Adrenal gland (tissue), 5 donors: ENCODE results near the gene TMPRSS4.

Source experiments
- CTCF ChIP-seq, 6 experiments: fragments of 450-650 bp in 4 of 6; fragments of 200-600 bp in 2 of 6; sonication (generic) in 1 of 6; IDR thresholded peaks; 1 replicate in 5 of 6; 2 replicates in 1 of 6; pipeline versions ENCODE4 v1.5.1 to v1.8.0; 2016 to 2021; ENCODE audit warnings: antibody characterized with exemption in 6 of 6, mild to moderate bottlenecking in 2 of 6, moderate library complexity in 1 of 6
- POLR2A ChIP-seq, 2 donors: fragments of 450-650 bp; IDR thresholded peaks; one replicate each; pipeline ENCODE4 v1.6.1; 2017; ENCODE audit warnings: antibody characterized with exemption in 2 of 2, mild to moderate bottlenecking in 2 of 2, moderate library complexity in 1 of 2
- donor health status: DM: no; HTN: no; CAD: no.

GRCh38 chr11:118146554-118146953 lies 69.7 kb downstream of the TMPRSS4 start:
- TF ChIP-seq CTCF (IDR thresholded peaks at IDR 0.05) (no peak), POLR2A (IDR thresholded peaks at IDR 0.05) (no peak)
